K562 (cell line): ENCODE results near the gene MRPL44. TPM values are rescaled to one million over a fixed set of nuclear protein-coding genes. Genes with fewer than 3 reads are reported as not detected.
A peak's percentile ranks its signal among the peaks of the same experiment; 100 is the strongest.

Experiments used
- NCOR1 ChIP-seq: fragments of 450-650 bp; IDR thresholded peaks from 2 replicates; pipeline ENCODE4 v1.6.1; 2016; ENCODE audit warnings: mild to moderate bottlenecking, moderate library complexity
- NEUROD1 ChIP-seq: fragments of 150-350 bp; IDR thresholded peaks from 2 replicates; pipeline ENCODE4 v1.6.1; 2014; ENCODE audit warnings: borderline replicate concordance, low read length, low read depth; ENCODE audit not compliant: partially characterized antibody
- RNF2 ChIP-seq: sonication (generic); IDR thresholded peaks from 2 replicates; pipeline ENCODE4 v1.6.1; 2016
- ZNF124 ChIP-seq: sonication (generic); formaldehyde crosslinking; IDR thresholded peaks from 2 replicates; pipeline ENCODE4 v1.8.1; 2022; ENCODE audit warnings: missing genetic modification reagents
- ZNF23 ChIP-seq: fragments of 250-450 bp; sonication (Bioruptor Pico); IDR thresholded peaks from 2 replicates; pipeline ENCODE4 v1.4.0; 2020; ENCODE audit warnings: mild to moderate bottlenecking
- ZNF431 ChIP-seq: sonication (generic); formaldehyde crosslinking; IDR thresholded peaks from 2 replicates; pipeline ENCODE4 v1.8.0; 2022; ENCODE audit warnings: mild to moderate bottlenecking, missing genetic modification reagents
- ZNF75A ChIP-seq: fragments of 450-650 bp; formaldehyde crosslinking; IDR thresholded peaks from 2 replicates; pipeline ENCODE4 v1.4.0; 2020; ENCODE audit warnings: mild to moderate bottlenecking
- polyA plus RNA-seq, 8 experiments: library from polyadenylated mRNA; depleted of rRNA in 4 of 8; stranded (reverse) in 5 of 8; unstranded in 3 of 8; fragments of >200 nt; fragmentation: Nextera tagmentation in 2 of 8; fragmentation: Illumina TruSeq in 1 of 8; extraction: Ambion mirVana in 2 of 8; extraction: Trizol in 1 of 8; gene quantifications; 2 replicates each; pipeline versions ENCODE4 v1.2.1 to v1.2.3, GENCODE V29; 2011 to 2014; ENCODE audit warnings: inconsistent platforms in 1 of 8, missing spikeins in 1 of 8
- total RNA-seq, 7 experiments: library from RNA; depleted of rRNA in 6 of 7; stranded (reverse); fragments of >200 nt in 6 of 7; fragmentation: Illumina TruSeq in 2 of 7; extraction: Trizol in 2 of 7; gene quantifications; 2 replicates each; pipeline versions ENCODE4 v1.2.1 to v1.2.3, GENCODE V29; 2011 to 2021; ENCODE audit warnings: low replicate concordance in 1 of 7
- TF ChIP-seq, protein P1 (sequence below): fragments of 450-650 bp; IDR thresholded peaks from 2 replicates; pipeline ENCODE4 v1.7.1; 2018; ENCODE audit warnings: mild to moderate bottlenecking, low read depth; ENCODE audit not compliant: partially characterized antibody

MRPL44 gene
- total and polyA plus RNA-seq, 9 of the 15 experiments (the other 6 are each of a cell fraction or from before 2014, with no cell fraction given) = 10.4 to 26.0 (median 20.2) TPM

DNA sequence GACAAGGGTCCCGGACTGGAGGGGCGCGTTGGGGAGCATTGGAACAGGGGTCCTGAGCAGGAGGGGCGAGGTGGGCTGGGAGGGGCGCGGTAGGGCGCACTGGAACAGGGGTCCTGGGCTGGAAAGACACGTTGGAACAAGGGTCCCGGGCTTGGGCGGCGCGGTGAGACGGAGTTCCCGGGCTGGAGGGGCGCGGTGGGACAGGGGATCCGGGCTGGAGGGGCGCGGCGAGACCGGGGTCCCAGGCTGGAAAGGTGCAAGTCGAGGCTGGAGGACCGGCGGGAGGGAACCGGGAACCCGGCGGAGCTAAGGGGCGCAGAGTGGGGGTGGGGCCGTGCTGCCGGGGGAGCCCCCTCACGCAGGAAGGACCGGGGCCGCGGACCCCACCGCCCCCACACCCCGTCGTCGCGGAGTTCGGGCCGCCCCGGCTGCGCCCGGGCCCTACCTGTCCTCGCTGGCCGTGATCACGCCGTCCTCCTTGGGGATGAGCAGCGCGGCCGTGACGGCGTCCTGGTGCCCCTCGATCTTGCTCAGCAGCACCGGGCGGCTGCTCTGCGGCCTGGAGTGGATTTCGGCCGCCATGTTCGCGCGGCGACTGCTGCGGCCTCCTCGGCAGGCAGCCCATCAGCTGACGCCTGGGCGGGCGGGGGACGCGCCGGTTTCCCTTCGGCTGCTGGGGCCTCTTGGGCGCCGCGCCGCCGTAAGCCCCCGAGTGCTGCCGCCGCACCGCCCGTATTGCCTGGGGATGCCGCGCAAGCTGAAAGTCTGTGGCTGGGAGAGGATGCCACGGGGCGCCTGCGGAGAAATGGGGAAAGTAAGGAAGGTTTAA lies 12.3 kb upstream of the MRPL44 start, which contains the start of gene WDFY1 (continued):
- TF ChIP-seq ZNF431 (0 out of 2 replicates have a peak, but pooled peaks have one; percentile 44), ZNF124 (CRISPR knock-in tag) (0 out of 2 replicates have a peak, but pooled peaks have one; percentile 3), RNF2 (peak; percentile 66; the same call in 1 of the 2 replicates), NCOR1 (peak; percentile 69), NEUROD1 (peak; percentile 94), ZNF75A (CRISPR knock-in tag) (no peak), ZNF23 (CRISPR knock-in tag) (no peak)
- TF ChIP-seq, protein P1, sequence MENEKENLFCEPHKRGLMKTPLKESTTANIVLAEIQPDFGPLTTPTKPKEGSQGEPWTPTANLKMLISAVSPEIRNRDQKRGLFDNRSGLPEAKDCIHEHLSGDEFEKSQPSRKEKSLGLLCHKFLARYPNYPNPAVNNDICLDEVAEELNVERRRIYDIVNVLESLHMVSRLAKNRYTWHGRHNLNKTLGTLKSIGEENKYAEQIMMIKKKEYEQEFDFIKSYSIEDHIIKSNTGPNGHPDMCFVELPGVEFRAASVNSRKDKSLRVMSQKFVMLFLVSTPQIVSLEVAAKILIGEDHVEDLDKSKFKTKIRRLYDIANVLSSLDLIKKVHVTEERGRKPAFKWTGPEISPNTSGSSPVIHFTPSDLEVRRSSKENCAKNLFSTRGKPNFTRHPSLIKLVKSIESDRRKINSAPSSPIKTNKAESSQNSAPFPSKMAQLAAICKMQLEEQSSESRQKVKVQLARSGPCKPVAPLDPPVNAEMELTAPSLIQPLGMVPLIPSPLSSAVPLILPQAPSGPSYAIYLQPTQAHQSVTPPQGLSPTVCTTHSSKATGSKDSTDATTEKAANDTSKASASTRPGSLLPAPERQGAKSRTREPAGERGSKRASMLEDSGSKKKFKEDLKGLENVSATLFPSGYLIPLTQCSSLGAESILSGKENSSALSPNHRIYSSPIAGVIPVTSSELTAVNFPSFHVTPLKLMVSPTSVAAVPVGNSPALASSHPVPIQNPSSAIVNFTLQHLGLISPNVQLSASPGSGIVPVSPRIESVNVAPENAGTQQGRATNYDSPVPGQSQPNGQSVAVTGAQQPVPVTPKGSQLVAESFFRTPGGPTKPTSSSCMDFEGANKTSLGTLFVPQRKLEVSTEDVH = no peak
